HG03095 (cell line): Measurements from ENCODE around the gene GABRB1.

ENCODE experiments used
- ATAC-seq: cut with Tn5 transposase; IDR thresholded peaks from one replicate; pipeline ENCODE4 v1.9.1; 2021; ENCODE audit warnings: moderate library complexity; ENCODE audit not compliant: unreplicated experiment

The GABRB1 gene

DNA sequence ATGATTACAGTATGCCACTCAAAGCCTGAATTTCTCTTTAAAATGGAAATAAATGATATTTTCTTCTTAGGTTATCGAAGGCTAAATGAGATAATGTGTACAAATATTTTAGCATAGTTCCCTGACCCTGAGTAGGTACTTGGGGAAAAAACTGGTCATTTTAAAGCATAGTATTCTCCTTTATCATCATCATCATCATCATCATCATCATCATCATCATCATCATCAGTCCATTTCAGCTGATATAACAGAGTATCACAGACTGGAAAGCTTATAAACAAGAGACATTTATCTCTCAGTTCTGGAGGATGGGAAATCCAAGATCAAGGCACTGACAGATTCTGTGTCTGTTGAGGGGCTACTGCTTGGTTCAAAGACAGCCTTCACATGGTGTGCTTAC is 13.9 kb downstream of the GABRB1 start:
- ATAC-seq, result no peak

DNA sequence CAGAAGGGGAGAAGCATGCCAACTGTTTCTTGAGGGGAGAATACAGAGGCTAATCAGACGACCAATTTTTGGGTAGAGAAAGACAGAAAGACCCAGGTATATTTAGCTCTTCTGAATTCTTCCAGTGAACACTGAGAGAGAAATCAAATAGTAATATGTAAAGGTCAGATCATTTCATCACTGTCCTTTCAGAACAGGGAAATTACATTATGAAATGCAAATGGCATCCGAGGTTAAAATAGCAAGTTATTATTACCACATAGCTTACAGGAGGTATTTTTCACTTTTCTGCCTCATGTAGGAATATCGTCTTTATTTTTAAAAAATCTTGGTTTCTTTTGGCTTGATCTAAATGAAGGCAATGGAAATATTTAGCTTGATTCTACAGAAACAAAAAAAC is 18.0 kb downstream of the GABRB1 start:
- no peak for ATAC-seq

DNA sequence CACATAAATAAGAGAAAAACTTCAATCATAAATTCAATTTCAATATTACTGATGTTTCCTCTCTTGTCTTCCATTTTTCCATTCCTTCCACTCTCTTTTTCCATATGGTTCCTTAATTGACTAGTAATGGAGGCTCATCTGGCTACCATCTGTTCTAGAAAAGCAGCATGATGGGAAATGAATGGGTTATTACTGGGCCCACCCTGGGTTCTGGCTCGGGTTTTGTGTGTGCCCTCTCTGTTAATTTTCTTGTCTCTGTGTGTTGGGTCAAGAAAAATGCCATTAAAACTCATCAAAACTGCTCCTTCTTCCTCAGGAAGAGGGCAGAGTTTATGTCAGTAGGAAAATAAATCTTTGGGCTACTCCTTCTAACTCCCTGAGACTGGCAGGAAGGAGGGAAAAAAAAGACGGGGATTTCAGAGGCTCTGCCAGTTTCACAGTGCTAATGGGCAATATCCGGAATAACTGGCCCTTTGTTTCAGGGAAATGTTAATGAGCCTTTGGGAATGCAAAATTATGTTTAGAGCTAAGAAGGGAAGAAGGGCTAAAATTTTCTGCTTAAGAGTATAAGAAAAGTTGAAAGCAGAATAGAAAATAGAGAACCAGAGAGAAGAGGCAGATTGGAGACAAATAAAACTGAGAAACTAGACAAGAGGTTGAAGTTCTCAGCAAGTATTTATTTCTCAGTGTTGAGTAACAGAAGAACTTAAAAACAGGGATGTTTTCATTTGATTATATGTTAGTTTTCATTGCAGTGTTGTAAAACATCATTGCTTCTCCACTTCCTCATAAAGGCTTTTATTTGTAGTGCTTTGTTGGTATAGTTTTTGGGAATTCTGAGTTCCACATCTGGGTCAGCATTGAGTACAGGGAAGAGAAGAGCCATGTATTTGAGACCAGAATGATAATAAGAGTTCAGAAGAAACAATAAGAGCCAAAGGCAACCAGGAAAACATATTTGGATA is 19.7 kb downstream of the GABRB1 start:
- no peak for ATAC-seq

DNA sequence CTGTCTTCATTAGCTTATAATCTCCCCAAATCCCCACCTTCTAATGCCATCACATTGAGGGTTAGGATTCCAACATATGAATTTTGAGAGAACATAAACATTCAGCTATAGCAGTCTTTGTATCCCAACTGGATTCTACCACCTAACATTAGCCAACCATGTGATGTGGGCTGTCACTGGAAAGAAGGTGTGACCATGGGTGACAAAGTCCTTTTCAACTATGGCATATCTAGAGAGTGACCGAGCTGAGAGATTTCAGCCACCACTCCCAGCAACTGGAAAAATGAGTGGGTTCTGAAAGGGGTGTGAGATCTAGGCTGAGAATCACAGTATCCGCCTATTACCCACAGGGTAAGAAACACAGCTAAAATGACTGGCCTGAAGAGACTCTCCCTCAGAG is 22.1 kb downstream of the GABRB1 start:
- ATAC-seq, result no peak

DNA sequence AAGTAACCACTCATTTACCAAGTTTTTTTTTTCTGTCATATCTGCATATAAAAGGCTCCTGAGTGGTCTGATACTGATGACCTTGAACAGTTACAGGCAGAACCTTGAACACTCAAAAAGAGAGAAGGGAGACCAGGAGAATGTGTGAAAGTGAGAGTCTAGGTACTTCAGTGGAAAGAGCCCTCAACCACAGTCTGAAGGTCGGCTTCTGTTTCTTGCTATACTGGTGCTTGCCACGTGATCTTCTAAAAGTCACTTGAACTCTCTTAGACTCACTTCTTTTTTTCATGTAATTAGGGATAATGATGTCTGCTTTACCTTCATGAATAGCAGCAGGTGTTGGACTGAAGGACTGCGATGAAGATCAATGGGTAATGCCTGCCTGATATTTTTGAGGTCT is 22.8 kb downstream of the GABRB1 start:
- no peak for ATAC-seq

DNA sequence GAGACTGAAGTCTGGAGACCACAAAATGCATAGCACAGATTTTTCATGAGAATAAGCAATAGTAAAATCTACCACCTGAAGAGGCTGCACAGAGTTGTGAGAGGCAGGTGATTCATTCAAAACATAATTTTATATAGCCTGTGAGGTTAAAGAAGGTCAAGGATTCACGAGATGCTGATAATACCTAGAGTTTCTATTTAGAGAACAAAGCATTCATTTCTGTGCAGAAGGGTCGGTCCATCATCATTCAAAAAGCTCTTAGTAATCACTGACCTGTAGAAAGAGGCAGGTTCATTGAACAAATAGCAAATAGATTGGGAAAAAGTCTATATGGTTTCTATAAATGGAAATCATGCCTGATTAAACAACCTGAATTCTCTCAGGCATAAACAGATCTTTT is 26.6 kb downstream of the GABRB1 start:
- no peak for ATAC-seq

DNA sequence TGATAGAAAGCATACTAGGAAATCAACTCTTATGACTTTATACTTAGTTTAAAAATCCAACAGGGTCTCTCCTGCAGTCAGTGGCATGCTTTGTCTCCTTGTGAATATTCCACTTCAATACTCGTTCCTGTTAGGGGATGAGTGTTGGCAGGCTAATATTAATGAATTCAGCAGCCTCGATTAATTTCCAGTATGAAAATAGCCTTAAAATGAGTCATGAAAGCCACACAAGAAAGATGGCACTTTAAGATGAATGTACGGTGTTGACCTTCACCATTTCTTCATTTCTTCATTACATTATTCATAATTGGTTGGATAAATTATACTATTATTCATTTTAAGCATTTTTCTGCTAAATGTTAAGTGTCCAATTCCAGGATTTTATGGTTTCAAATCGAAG is 29.2 kb downstream of the GABRB1 start:
- ATAC-seq, result no peak

DNA sequence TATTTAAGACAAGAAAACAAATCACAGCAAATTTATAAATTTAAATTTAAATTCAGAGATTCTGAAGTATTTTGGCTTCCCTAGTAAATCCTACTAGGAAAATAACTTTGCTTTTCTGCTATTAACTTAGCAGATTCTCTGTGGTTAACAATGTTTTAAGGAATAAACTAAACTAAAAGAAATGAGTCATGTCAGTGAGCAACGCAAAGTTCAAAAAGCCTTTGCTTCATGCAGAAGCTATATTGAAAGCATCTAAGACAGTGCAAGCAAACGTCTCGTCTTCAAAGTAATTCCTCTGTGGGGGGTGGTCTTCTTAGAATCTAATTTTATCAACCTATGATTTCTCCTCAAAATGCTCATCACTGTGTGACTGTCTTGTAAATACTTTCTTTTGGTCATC is 30.1 kb downstream of the GABRB1 start:
- no peak for ATAC-seq

DNA sequence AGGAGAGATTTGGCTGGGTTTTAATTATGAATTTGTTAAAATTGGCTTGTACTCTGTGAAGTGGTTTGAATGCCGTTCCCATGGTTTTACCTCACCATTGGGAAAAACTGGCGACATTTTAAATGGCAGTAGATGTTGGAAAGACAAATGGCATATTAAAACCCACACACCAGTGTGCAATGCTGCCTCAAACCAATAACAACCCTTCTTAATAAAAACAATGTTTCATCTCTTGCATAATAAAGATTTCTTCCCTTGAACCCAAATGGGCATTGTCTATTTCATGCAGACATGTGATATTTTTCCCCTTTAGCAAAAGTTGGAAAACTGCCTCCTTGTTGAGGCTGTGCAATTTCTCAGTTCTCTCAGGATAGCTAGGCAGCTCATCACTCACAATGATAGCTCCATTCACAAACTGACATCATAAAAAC is 33.7 kb downstream of the GABRB1 start:
- no peak for ATAC-seq

DNA sequence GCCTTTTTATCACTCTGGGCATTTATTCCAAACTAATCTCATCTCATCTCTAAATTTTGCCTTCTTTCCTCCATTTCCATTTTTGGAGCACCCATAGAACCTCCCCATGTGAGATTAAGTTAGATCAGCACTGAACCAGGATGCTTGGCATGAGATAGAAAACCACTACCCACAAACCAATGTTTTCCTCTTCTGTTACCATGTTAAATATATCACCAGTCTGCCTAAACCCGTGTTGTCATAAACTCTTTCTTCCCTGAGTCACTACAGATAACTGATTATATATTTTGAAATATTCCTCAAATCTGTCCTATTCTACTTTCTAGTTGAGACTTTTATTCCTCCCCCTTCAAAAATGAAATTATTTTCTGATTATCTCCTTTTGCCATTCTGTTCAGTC is 37.6 kb downstream of the GABRB1 start:
- ATAC-seq, result no peak

DNA sequence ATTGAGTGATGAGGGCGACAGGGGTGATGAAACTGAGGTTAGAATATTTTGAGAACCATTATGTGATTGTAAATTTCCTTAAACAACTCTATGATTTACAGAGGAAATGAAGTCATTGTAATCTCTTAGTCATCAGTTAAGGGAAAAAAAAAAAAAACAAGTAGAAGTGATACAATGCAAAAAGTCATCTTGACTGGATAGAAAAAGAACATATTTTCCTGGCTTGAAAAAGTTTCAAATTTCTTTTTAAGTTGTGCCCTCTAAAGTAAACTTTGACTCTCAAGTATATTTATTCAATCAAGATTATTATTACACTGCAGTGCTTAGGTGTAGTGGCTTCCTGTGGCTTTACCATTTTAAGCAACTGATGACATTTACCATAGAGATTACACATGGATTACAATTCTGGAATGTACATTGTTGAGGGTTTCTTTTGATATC is 40.6 kb downstream of the GABRB1 start:
- ATAC-seq, result no peak

DNA sequence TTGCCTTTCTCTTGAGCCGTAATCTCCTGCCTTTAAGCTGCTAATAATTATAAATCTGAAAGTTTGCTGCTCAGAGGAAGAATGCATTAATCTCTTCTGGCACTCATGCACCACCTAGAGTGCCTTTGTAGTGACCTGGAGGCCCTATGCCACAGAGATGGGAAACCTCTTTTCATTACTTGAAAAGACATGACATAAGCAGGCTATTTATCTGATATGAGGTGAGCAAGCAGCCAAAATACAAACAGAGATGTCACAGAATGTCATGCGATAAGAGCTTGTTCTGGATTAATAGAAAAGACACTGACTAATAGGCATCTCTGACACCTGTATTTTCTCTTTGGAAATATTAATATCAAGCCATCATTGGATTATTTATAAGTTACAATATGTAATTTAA is 42.3 kb downstream of the GABRB1 start:
- no peak for ATAC-seq

DNA sequence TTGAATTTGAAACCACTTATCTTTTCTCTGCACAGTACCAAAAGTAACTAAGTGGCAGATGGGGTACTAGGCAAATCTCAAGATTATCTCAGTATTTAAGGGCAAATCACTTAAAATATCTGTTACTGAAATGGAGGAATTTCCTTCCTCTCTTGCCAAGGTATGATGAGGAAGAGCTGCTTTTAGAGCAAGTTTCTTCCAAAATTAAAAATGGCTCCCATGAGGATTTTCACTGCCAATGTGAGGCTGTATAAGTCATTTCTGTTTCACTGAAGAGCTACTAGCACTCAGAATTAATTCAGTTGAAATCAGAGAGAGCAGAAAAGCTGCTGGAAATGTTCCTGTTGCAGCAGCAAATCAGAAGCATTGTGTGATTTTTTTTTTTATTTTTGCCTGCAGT is 43.4 kb downstream of the GABRB1 start:
- no peak for ATAC-seq

DNA sequence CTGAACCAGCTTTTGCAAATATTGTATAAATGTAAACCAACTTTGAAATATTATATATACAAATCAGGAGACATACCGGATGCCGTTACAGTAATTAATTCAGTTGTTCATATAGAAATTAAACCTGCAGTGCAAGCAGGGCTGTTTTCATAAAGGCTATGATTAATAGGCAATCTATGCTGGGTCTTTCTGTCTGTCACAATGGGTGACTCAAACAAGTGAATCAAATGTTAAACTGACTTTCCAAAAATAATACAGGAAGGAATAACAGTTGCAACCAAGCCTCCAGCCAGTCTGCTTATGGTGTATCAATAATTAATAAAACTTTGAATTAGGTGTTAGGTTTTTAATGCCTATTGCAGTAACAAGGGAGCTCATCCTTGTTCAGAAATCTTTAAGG is 43.9 kb downstream of the GABRB1 start:
- no peak for ATAC-seq

DNA sequence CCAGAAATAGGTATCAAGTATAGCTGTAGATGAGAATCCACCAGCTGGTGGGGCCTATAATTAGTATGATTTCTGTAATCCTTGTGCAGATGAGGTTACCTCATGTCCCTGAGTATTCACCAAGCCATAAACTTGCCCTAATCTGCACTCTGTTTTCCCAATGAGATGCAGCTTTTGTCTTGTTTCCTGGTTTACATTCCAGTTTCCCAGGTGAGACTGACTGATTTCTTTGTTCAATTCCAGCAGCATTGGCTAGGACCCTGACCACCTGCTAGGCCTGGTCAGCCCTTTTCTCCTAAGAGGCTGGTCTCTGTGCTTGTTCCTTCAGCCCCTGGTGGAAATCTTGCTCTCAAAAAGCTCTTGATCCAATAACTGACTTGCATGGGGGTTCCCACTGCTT is 44.6 kb downstream of the GABRB1 start:
- ATAC-seq, result no peak

DNA sequence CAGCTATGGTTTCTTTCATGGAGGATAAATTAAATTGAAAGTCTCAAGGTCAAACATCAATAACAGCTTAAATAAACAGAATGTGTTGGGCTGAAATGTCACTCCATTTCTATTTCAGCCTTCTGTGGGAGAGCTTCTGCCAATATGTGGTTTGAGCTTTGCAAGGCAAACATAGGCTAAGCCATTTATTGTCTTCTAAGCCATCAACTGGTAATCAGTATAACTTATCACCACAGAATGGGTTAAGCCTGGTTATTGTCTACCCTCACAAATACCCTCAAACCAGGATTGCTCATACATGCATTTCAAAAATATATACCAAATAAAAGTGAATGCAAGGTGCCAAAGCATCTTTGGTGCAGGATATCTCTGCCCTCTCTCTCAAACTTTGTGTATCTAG is 52.7 kb downstream of the GABRB1 start:
- no peak for ATAC-seq

DNA sequence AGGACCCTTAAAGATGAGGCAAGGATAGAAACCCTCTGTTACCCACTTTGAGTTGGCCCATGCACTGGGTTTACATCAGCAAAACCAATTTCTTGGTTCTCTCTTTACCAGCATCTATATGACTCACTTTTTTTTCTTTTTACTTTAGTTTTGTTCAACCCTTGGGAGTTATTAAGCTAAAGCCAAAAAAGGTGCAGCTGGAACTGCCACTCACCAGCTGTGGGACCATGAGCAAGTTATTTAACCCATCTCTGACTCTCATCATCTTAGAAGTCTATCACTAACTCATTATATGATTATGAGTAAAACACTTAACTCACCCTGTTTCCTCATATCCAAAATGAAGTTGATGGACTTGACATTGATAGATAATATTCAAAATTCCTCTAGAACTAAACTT is 53.4 kb downstream of the GABRB1 start:
- no peak for ATAC-seq

DNA sequence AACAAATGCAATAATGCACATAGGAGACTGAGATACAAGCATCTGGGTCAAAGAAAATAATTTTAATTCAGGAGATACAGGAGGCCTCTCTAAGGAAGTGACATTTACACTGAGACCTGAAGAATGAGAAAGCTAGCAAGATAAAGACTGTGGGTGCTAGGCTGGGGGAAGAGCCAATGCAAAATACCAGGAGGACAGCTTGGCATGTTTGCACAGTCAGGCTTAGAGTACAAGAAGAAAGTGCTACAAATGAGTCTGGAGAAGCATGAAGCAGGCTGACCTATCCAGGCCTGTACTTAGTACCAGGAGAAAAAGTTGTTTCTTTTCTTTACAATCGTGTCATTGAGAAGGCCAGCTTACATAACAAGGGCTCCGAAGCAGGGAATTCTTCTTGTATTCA is 56.9 kb downstream of the GABRB1 start:
- no peak for ATAC-seq

DNA sequence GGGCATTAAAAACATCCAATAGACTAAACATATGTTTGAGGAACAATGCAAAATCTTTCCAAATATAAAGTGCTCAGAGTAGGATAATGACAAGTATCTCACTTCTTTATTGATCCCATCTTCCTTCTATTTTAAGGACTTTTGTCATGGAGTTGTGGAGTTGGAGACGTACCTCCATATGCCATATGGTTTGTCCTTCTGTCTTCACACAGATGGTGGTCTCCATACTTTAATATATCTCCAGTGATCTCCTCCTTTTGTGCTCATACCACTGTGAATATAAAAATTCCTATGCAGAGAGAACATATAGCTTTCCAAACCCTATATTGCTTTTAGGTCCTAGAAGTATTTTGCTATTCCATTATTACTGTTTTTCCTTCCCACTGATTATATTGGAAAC is 64.5 kb downstream of the GABRB1 start:
- ATAC-seq, result no peak

DNA sequence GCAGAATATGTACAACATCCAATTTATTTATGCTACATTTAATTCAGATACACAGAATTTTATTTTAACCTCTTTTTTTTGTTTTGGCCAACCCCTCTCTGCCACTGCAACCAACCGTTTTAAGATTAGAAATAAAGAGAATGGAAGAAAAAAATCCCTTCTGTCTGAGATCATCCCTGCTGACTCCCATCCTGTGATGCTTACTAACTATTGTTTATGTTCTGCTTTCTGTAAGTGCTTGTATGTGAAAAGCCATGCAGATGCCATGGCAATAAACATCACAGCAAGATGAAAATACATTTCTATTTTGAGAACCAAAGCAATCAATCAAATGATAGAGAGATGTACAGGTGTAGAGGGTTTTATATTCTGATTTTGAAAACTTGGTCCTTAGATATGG is 70.1 kb downstream of the GABRB1 start:
- no peak for ATAC-seq

DNA sequence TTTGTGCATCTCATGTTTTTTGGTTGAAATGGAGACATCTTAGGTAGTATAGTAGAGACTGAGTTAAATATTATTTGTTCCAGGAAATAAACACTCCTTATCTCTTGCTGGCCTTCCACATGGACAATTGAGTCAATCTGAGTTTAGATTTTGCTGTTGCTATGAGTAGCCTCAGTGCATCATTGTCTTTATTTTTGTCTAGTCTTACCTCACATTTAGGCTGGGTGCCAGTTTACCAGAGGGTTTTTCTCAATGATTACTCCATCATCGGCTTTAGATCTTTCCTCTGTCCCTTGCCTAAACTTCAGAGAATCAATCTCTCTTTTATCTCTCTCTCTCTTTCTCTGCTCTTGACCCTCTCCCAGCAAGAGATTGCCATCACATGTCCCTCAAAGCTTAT is 73.6 kb downstream of the GABRB1 start:
- no peak for ATAC-seq

DNA sequence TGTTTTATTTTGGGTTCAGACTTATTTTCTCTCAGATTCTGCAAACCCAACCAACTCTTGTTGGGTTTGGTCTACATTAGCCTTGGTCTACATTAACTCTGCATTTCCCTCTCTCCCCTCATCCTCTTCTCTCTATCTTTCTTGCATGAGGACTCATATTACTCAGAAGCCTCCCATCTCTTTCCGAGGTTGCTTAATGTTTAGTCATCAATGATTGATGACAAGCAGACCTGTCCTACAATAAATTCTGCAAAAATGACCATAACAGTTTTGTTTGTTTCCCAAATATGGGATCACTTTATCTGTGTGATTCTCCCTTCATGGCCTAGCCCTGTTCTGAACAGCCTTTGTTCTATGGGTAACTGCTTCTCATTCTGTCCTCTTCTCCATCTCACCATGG is 75.2 kb downstream of the GABRB1 start:
- ATAC-seq, result no peak

DNA sequence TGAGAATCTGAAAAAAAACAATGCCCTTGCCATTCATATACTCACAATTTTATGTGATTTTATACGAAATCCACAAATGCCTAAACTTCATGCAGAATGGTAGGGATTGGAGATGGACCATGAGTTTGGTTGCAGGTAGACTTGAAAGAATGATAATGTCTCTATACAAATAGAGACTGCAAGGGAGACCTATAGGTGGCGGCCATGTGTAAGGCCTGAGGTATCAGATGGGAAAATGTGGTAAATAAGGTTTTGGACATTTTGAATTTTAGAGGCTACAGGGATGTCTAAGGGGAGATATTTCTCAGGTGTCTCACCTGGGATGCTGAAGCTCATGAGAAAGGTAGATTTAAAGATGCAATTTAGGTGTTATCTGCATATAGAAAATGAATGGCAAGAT is 78.0 kb downstream of the GABRB1 start:
- ATAC-seq, result no peak
